Glutamatergic neuron (in vitro differentiated cells): ENCODE measurements around the gene BATF2. TPM values are rescaled to one million over a fixed set of nuclear protein-coding genes. Genes with fewer than 3 reads are reported as not detected.

Experiments
- DNase-seq: peaks from one replicate; pipeline ENCODE4 v3.0.0; 2022
- H3K27ac Mint-ChIP-seq: one replicate; pipeline ENCODE4 v1.8.0; 2020; ENCODE audit warnings: mild to moderate bottlenecking, mixed read lengths, inconsistent platforms; ENCODE audit not compliant: unreplicated experiment
- H3K27me3 Mint-ChIP-seq: one replicate; pipeline ENCODE4 v1.8.0; 2020; ENCODE audit warnings: mild to moderate bottlenecking, moderate library complexity, mixed read lengths, inconsistent platforms; ENCODE audit not compliant: unreplicated experiment
- H3K36me3 Mint-ChIP-seq: one replicate; pipeline ENCODE4 v1.8.0; 2020; ENCODE audit warnings: mild to moderate bottlenecking, mixed read lengths, inconsistent platforms; ENCODE audit not compliant: unreplicated experiment
- H3K4me1 Mint-ChIP-seq: one replicate; pipeline ENCODE4 v1.8.0; 2020; ENCODE audit warnings: mild to moderate bottlenecking, low read depth, mixed read lengths, inconsistent platforms; ENCODE audit not compliant: unreplicated experiment
- H3K4me3 Mint-ChIP-seq: one replicate; pipeline ENCODE4 v1.8.0; 2020; ENCODE audit warnings: mild to moderate bottlenecking, mixed read lengths, inconsistent platforms; ENCODE audit not compliant: unreplicated experiment
- H3K9me3 Mint-ChIP-seq: one replicate; pipeline ENCODE4 v1.8.0; 2020; ENCODE audit warnings: mild to moderate bottlenecking, moderate library complexity, mixed read lengths, inconsistent platforms; ENCODE audit not compliant: unreplicated experiment
- total RNA-seq: library from RNA; stranded (reverse); fragmentation: NEBNext Ultra II Directional; extraction: Animal tissue kit (Norgen Biotek cat#: 25700); gene quantifications from one replicate; pipeline ENCODE4 v1.2.1, GENCODE V29; 2021; ENCODE audit not compliant: unreplicated experiment
- TF ChIP-seq, protein P1 (sequence below): fragments of 200-600 bp; sonication (generic); IDR thresholded peaks from one replicate; pipeline ENCODE4 v1.5.0; 2021; ENCODE audit not compliant: partially characterized antibody, unreplicated experiment

Gene BATF2
- total RNA-seq, 1 donor from 2014 or later = not detected

- no peaks in the 10 kb centered on the region for H3K4me1 Mint-ChIP-seq
- H3K27ac Mint-ChIP-seq = no peak overlapping the region
- TF ChIP-seq, protein P1, sequence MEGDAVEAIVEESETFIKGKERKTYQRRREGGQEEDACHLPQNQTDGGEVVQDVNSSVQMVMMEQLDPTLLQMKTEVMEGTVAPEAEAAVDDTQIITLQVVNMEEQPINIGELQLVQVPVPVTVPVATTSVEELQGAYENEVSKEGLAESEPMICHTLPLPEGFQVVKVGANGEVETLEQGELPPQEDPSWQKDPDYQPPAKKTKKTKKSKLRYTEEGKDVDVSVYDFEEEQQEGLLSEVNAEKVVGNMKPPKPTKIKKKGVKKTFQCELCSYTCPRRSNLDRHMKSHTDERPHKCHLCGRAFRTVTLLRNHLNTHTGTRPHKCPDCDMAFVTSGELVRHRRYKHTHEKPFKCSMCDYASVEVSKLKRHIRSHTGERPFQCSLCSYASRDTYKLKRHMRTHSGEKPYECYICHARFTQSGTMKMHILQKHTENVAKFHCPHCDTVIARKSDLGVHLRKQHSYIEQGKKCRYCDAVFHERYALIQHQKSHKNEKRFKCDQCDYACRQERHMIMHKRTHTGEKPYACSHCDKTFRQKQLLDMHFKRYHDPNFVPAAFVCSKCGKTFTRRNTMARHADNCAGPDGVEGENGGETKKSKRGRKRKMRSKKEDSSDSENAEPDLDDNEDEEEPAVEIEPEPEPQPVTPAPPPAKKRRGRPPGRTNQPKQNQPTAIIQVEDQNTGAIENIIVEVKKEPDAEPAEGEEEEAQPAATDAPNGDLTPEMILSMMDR = no peak
- no peak overlapping the region for H3K4me3 Mint-ChIP-seq
- no peaks in the 10 kb centered on the region for H3K27me3 Mint-ChIP-seq
- DNase-seq = no peak
- H3K36me3 Mint-ChIP-seq = no peaks in the 10 kb centered on the region
- H3K9me3 Mint-ChIP-seq = peaks cover 2% of the 10 kb centered on the region
Measured at GRCh38 chr11:65003282-65003681, 6.5 kb upstream of the BATF2 start.

DNA sequence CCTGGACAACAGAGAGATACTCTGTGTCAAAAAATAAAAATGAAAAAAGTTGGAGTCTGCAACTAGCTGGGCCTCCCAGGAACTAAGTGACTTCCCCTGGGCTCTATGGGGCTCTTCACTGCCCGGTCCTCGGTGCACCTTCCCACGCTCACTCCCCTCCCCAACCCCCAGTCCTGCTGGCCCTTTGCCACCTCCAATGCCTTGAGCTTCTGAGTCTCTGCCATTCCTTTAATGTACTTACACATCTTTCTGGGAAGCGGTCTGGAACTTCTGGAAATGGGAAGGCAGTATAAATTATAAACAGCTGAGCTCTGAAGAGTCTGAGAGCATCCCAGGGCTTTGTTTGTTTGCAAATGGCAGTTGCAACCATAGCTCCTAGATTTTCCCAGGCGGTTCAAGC lies 5.9 kb upstream of the BATF2 start:
- no peaks in the 10 kb centered on the region for H3K4me1 Mint-ChIP-seq
- no peaks in the 10 kb centered on the region for H3K27me3 Mint-ChIP-seq
- H3K9me3 Mint-ChIP-seq = peaks cover 2% of the 10 kb centered on the region
- no peak overlapping the region for H3K4me3 Mint-ChIP-seq
- no peaks in the 10 kb centered on the region for H3K36me3 Mint-ChIP-seq
- TF ChIP-seq, protein P1 = no peak
- no peak overlapping the region for H3K27ac Mint-ChIP-seq
- no peak for DNase-seq

DNA sequence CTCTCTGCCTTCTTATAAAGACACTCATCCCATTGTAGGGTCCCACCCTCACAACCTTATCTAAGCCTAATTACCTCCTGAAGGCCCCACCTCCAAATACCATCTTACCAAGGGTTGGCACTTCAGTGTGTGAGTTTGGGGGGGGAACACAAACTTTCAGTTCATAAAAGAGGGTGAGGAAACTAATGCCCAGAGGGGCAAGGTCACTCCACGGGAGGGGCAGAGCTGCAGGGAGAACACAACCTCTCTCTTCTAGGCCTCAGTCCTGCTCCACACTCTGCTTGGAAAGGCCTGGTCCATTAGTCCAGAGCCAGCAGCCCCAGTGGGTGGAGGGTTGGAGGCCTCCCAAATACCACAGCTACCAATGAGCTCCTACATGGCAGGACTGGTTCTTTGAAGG lies 2.7 kb upstream of the BATF2 start:
- DNase-seq = no peak
- Mint-ChIP-seq H3K9me3 (peaks cover 2% of the 10 kb centered on the region), H3K27ac (no peak overlapping the region), H3K4me1 (no peaks in the 10 kb centered on the region), H3K36me3 (no peaks in the 10 kb centered on the region), H3K4me3 (no peak overlapping the region), H3K27me3 (peaks cover 2% of the 10 kb centered on the region)
- TF ChIP-seq, protein P1 = no peak

DNA sequence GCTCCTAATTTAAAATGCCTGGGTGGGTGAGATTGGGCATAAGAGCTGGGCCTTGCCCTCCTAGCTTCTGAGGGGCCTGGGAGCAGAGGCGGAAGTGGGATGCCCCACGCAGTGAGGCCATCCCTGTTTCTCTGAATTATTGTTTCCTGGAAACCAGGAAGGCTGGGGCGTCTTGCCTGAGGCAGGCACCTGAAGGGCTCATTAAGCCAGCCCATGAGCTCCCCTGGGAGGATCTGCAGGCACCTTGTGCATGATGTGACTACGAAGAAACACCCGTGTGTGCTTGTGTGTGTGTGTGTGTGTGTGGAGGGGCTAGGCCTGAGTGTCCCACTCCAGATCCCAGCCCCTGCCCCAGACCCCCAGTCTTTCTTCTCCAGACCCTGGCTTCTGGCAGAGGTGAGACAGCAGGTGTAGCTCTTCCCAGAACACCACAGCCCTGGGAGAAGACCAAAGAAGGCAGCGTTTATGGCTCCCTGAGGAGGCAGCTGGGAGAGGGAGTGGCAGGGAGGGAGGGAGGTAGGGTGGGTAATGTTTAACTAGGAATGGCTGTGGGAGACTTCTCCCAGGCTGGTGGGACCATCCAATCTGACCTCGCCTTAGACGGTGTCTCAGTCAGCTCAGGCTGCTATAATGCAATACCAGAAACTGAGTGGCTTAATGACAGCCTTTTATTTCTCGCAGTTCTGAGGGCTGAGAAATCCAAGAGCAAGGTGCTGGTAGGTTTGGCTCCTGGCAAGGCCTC lies 2.1 kb upstream of the BATF2 start:
- Mint-ChIP-seq H3K4me3 (no peak overlapping the region), H3K27ac (no peak overlapping the region), H3K4me1 (no peaks in the 10 kb centered on the region), H3K27me3 (peaks cover 3% of the 10 kb centered on the region), H3K36me3 (no peaks in the 10 kb centered on the region), H3K9me3 (peaks cover 2% of the 10 kb centered on the region)
- no peak for DNase-seq
- TF ChIP-seq, protein P1 = no peak

- no peak for DNase-seq
- no peak overlapping the region for H3K4me3 Mint-ChIP-seq
- no peak overlapping the region for H3K27ac Mint-ChIP-seq
Measured at GRCh38 chr11:64998141-64998540, 1.4 kb upstream of the BATF2 start.

More at GRCh38 chr11:64998141-64998540, 1.4 kb upstream of the BATF2 start:
- H3K36me3 Mint-ChIP-seq = no peaks in the 10 kb centered on the region
- TF ChIP-seq, protein P1 = no peak
- H3K9me3 Mint-ChIP-seq = peaks cover 3% of the 10 kb centered on the region
- H3K27me3 Mint-ChIP-seq = peaks cover 3% of the 10 kb centered on the region
- H3K4me1 Mint-ChIP-seq = no peaks in the 10 kb centered on the region
